Neural progenitor cell (in vitro differentiated cells): ENCODE measurements around the gene RDX. TPM values are rescaled to one million over a fixed set of nuclear protein-coding genes. Genes with fewer than 3 reads are reported as not detected.

Source experiments
- DNase-seq: peaks from one replicate; pipeline ENCODE4 v3.0.0-alpha.2; 2016; ENCODE audit warnings: low spot score
- H2AFZ ChIP-seq: fragments of 200-600 bp; sonication (generic); replicated peaks from 2 replicates; pipeline ENCODE4 v1.6.1; 2016; ENCODE audit warnings: antibody characterized with exemption
- H3F3A ChIP-seq: fragments of 200-600 bp; sonication (generic); 2 replicates; pipeline ENCODE4 v1.6.1; 2016; ENCODE audit warnings: antibody characterized with exemption, low read depth
- H3K27ac ChIP-seq: fragments of 200-600 bp; sonication (generic); 2 replicates; pipeline ENCODE4 v1.5.1; 2016; ENCODE audit warnings: mild to moderate bottlenecking
- H3K27me3 ChIP-seq: fragments of 200-600 bp; sonication (generic); 2 replicates; pipeline ENCODE4 v1.6.1; 2016; ENCODE audit warnings: mild to moderate bottlenecking, moderate library complexity
- H3K36me3 ChIP-seq: fragments of 200-600 bp; sonication (generic); 2 replicates; pipeline ENCODE4 v1.5.1; 2016
- H3K4me1 ChIP-seq: fragments of 200-600 bp; sonication (generic); 2 replicates; pipeline ENCODE4 v1.6.1; 2016; ENCODE audit warnings: mixed run types
- H3K4me2 ChIP-seq: fragments of 200-600 bp; sonication (generic); 2 replicates; pipeline ENCODE4 v1.6.1; 2016
- H3K4me3 ChIP-seq: fragments of 200-600 bp; sonication (generic); 2 replicates; pipeline ENCODE4 v1.5.1; 2016
- H3K79me2 ChIP-seq: fragments of 200-600 bp; sonication (generic); 2 replicates; pipeline ENCODE4 v1.6.1; 2016; ENCODE audit warnings: low read depth
- H3K9ac ChIP-seq: fragments of 200-600 bp; sonication (generic); 2 replicates; pipeline ENCODE4 v1.6.1; 2016
- H3K9me3 ChIP-seq: fragments of 200-600 bp; sonication (generic); 2 replicates; pipeline ENCODE4 v1.5.1; 2016; ENCODE audit warnings: low read depth
- H4K20me1 ChIP-seq: fragments of 200-600 bp; sonication (generic); 2 replicates; pipeline ENCODE4 v1.6.1; 2016; ENCODE audit warnings: low read depth
- H3K27ac Mint-ChIP-seq: 3 replicates; pipeline ENCODE4 v1.8.0; 2021; ENCODE audit warnings: mixed read lengths
- H3K27me3 Mint-ChIP-seq: 2 replicates; pipeline ENCODE4 v1.8.0; 2022; ENCODE audit warnings: low read depth, mild to moderate bottlenecking, inconsistent platforms, moderate library complexity, mixed read lengths; ENCODE audit not compliant: insufficient read depth
- H3K36me3 Mint-ChIP-seq: 3 replicates; pipeline ENCODE4 v1.8.0; 2021; ENCODE audit warnings: mixed read lengths
- H3K4me1 Mint-ChIP-seq: 3 replicates; pipeline ENCODE4 v1.8.0; 2021; ENCODE audit warnings: mixed read lengths
- H3K4me3 Mint-ChIP-seq: 3 replicates; pipeline ENCODE4 v1.8.0; 2021; ENCODE audit warnings: mild to moderate bottlenecking, moderate library complexity, mixed read lengths
- H3K9me3 Mint-ChIP-seq: 3 replicates; pipeline ENCODE4 v1.8.0; 2020; ENCODE audit warnings: mixed read lengths
- CTCF ChIP-seq: fragments of 200-600 bp; sonication (generic); IDR thresholded peaks from 2 replicates; pipeline ENCODE4 v1.5.1; 2017; ENCODE audit warnings: antibody characterized with exemption, mild to moderate bottlenecking
- EZH2 ChIP-seq: fragments of 200-600 bp; sonication (generic); IDR thresholded peaks from 2 replicates; pipeline ENCODE4 v1.6.1; 2017; ENCODE audit warnings: antibody characterized with exemption, mild to moderate bottlenecking, moderate library complexity
- EZH2phosphoT487 ChIP-seq: fragments of 200-600 bp; sonication (generic); IDR thresholded peaks from 2 replicates; pipeline ENCODE4 v1.6.1; 2017; ENCODE audit warnings: antibody characterized with exemption
- total RNA-seq: library from RNA; depleted of rRNA; stranded (reverse); fragments of >200 nt; gene quantifications from 2 replicates; pipeline ENCODE4 v1.2.3, GENCODE V29; 2015; ENCODE audit warnings: low replicate concordance

Gene RDX
- total RNA-seq, 1 donor from 2014 or later = 199 TPM

- Histone ChIP-seq H3K9me3 (no peaks in the 10 kb centered on the region), H3K9ac (no peak overlapping the region), H3K4me3 (no peak overlapping the region), H4K20me1 (no peaks in the 10 kb centered on the region), H3K27ac (no peak overlapping the region), H3K79me2 (no peaks in the 10 kb centered on the region), H3K4me1 (no peaks in the 10 kb centered on the region), H3K4me2 (no peak overlapping the region), H3F3A (peaks cover 3% of the 10 kb centered on the region), H3K36me3 (peaks cover 3% of the 10 kb centered on the region), H3K27me3 (no peaks in the 10 kb centered on the region), H2AFZ (no peak overlapping the region)
- H3K27me3 Mint-ChIP-seq = peaks cover 2% of the 10 kb centered on the region
- DNase-seq = no peak
- peaks cover 12% of the 10 kb centered on the region for H3K9me3 Mint-ChIP-seq
- no peak overlapping the region for H3K4me3 Mint-ChIP-seq
- peaks cover 7% of the 10 kb centered on the region for H3K4me1 Mint-ChIP-seq
- no peaks in the 10 kb centered on the region for H3K36me3 Mint-ChIP-seq
- no peak for TF ChIP-seq CTCF
- no peak for TF ChIP-seq EZH2phosphoT487
- TF ChIP-seq EZH2 = no peak
- no peak overlapping the region for H3K27ac Mint-ChIP-seq
Measured at GRCh38 chr11:110336054-110336453, 39.6 kb upstream of the RDX start.

- Mint-ChIP-seq H3K27me3 (peaks cover 2% of the 10 kb centered on the region), H3K4me3 (no peak overlapping the region), H3K9me3 (peaks cover 12% of the 10 kb centered on the region), H3K36me3 (no peaks in the 10 kb centered on the region), H3K27ac (no peak overlapping the region), H3K4me1 (peaks cover 7% of the 10 kb centered on the region)
- H3K4me2 ChIP-seq = no peak overlapping the region
- H3K9ac ChIP-seq = no peak overlapping the region
- H3K4me1 ChIP-seq = no peaks in the 10 kb centered on the region
- H2AFZ ChIP-seq = no peak overlapping the region
- peaks cover 3% of the 10 kb centered on the region for H3K36me3 ChIP-seq
- no peaks in the 10 kb centered on the region for H4K20me1 ChIP-seq
- no peak for DNase-seq
- no peak overlapping the region for H3K4me3 ChIP-seq
- no peak overlapping the region for H3K27ac ChIP-seq
- H3F3A ChIP-seq = peaks cover 3% of the 10 kb centered on the region
- no peaks in the 10 kb centered on the region for H3K79me2 ChIP-seq
- H3K27me3 ChIP-seq = no peaks in the 10 kb centered on the region
- TF ChIP-seq CTCF (no peak), EZH2phosphoT487 (no peak), EZH2 (no peak)
- no peaks in the 10 kb centered on the region for H3K9me3 ChIP-seq
Measured at GRCh38 chr11:110335358-110335757, 38.9 kb upstream of the RDX start.

- Histone ChIP-seq H3K9ac (no peak overlapping the region), H3K27me3 (no peaks in the 10 kb centered on the region), H3K79me2 (no peaks in the 10 kb centered on the region), H3K4me1 (no peaks in the 10 kb centered on the region), H4K20me1 (no peaks in the 10 kb centered on the region), H3K4me3 (no peak overlapping the region), H3K27ac (no peak overlapping the region), H3F3A (no peaks in the 10 kb centered on the region), H2AFZ (no peak overlapping the region), H3K9me3 (no peaks in the 10 kb centered on the region), H3K36me3 (no peaks in the 10 kb centered on the region), H3K4me2 (no peak overlapping the region)
- Mint-ChIP-seq H3K9me3 (peaks cover 19% of the 10 kb centered on the region), H3K36me3 (no peaks in the 10 kb centered on the region), H3K27me3 (no peaks in the 10 kb centered on the region), H3K4me3 (no peak overlapping the region), H3K27ac (no peak overlapping the region), H3K4me1 (peaks cover 7% of the 10 kb centered on the region)
- DNase-seq = no peak
- TF ChIP-seq EZH2 = no peak
- TF ChIP-seq EZH2phosphoT487 = no peak
- no peak for TF ChIP-seq CTCF
Measured at GRCh38 chr11:110331626-110332025, 35.2 kb upstream of the RDX start.

DNA sequence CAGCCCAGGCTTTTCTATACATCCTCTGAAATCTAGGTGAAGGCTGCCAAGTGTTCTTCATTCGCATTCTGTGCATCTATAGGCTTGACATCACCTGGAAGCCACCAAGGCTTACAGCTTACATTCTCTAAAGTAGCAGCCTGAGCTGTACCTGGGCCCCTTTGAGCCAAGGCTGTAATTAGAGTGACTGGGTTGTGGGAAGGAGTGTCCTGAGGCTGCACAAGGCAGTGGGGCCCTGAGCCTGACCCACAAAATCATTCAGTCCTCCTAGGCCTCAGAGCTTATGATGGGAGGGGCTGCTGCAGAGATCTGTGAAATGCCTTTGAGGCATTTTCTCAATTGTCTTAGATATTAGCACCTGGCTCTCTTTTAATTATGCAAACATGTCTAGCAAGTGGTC, 33.0 kb upstream of the RDX start:
- no peaks in the 10 kb centered on the region for H3K4me1 ChIP-seq
- H3K4me2 ChIP-seq = no peak overlapping the region
- Mint-ChIP-seq H3K27ac (no peak overlapping the region), H3K4me3 (no peak overlapping the region), H3K4me1 (peaks cover 7% of the 10 kb centered on the region), H3K36me3 (no peaks in the 10 kb centered on the region), H3K27me3 (peaks cover 4% of the 10 kb centered on the region), H3K9me3 (peaks cover 19% of the 10 kb centered on the region)
- no peak overlapping the region for H3K27ac ChIP-seq
- TF ChIP-seq EZH2phosphoT487 = no peak
- TF ChIP-seq EZH2 = no peak
- no peak for TF ChIP-seq CTCF
- no peak for DNase-seq
- no peaks in the 10 kb centered on the region for H3F3A ChIP-seq
- H2AFZ ChIP-seq = no peak overlapping the region
- H3K9ac ChIP-seq = no peak overlapping the region
- no peaks in the 10 kb centered on the region for H3K27me3 ChIP-seq
- H3K9me3 ChIP-seq = no peaks in the 10 kb centered on the region
- no peaks in the 10 kb centered on the region for H3K36me3 ChIP-seq
- no peaks in the 10 kb centered on the region for H3K79me2 ChIP-seq
- H3K4me3 ChIP-seq = no peak overlapping the region
- no peaks in the 10 kb centered on the region for H4K20me1 ChIP-seq
